Body of pancreas (tissue), 4 donors: ENCODE results near the gene USH2A. TPM values are rescaled to one million over a fixed set of nuclear protein-coding genes. Genes with fewer than 3 reads are reported as not detected.

ENCODE experiments used
- ATAC-seq: fragments of 150-250 bp; one replicate; pipeline ENCODE4 v1.9.1; 2016
- DNase-seq, 4 donors: peaks; one replicate each; pipeline ENCODE4 v3.0.0-alpha.2; 2019
- H3K27ac ChIP-seq, 4 donors: fragments of 200-600 bp; sonication (generic); 1 replicate in 3 of 4; 2 replicates in 1 of 4; pipeline versions ENCODE4 v1.5.1 to v1.6.1; 2016 to 2019; ENCODE audit warnings: mild to moderate bottlenecking in 1 of 4, mixed read lengths in 1 of 4, moderate library complexity in 1 of 4
- H3K27me3 ChIP-seq, 2 donors: fragments of 200-600 bp; sonication (generic); one replicate each; pipeline ENCODE4 v1.6.0; 2016; ENCODE audit warnings: mild to moderate bottlenecking in 1 of 2
- H3K36me3 ChIP-seq, 2 donors: fragments of 200-600 bp; sonication (generic); replicated peaks in 1 of 2; 2 replicates each; pipeline ENCODE4 v1.5.1; 2016; ENCODE audit warnings: low read depth in 2 of 2; ENCODE audit not compliant: insufficient read depth in 1 of 2
- H3K4me1 ChIP-seq: fragments of 200-600 bp; sonication (generic); one replicate; pipeline ENCODE4 v1.6.0; 2016
- H3K4me3 ChIP-seq, 2 donors: fragments of 200-600 bp; sonication (generic); 1 replicate in 1 of 2; 2 replicates in 1 of 2; pipeline ENCODE4 v1.5.1; 2016 to 2019
- H3K9me3 ChIP-seq, 3 donors: fragments of 200-600 bp; sonication (generic); 1 replicate in 2 of 3; 2 replicates in 1 of 3; pipeline ENCODE4 v1.5.1; 2016
- POLR2A ChIP-seq, 3 donors: fragments of 450-650 bp; IDR thresholded peaks; one replicate each; pipeline ENCODE4 v1.6.1; 2016; ENCODE audit warnings: antibody characterized with exemption in 3 of 3, mild to moderate bottlenecking in 2 of 3
- WGBS, 2 donors: methylation state at CpG; one replicate each; pipeline ENCODE4 v1.1.5; 2017; 5-methylcytosine and 5-hydroxymethylcytosine counted together
- intact Hi-C: fragments of 100-400 bp; cut with DNase I; formaldehyde crosslinking; loops from one replicate; pipeline ENCODE4 v1.15.1; 2023
- total RNA-seq, 2 donors: library from RNA; depleted of rRNA; stranded (reverse); fragments of >200 nt; gene quantifications; one replicate each; pipeline ENCODE4 v1.1.0, GENCODE V29; 2016
- TF ChIP-seq, protein P1 (sequence below), 7 experiments: fragments of 450-650 bp in 4 of 7; fragments of 200-600 bp in 3 of 7; sonication (generic) in 3 of 7; IDR thresholded peaks; one replicate each; pipeline ENCODE4 v1.5.1; 2016 to 2019; ENCODE audit warnings: antibody characterized with exemption in 7 of 7

USH2A gene
- total RNA-seq, 2 donors from 2014 or later = 0.26 to 0.33 TPM

DNA sequence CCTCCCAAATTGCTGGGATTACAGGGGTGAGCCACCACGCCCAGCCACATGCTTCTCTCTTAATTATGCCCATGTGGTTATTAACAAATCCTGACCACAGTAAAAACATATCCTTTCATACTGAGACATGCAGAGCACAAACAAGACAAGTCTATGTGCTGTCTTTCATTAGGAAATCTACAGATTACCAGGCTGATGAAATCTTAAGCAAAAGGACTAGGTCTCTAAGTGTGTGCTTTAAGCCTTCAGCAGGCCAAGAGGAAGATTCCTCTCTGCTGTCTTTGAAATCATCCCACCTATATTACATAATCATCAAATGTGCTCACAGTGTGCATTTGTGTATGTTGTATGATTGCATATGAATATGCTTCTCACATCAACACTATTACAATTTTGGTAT lies 436.8 kb downstream of the USH2A start:
- intact Hi-C loops = no loop called here
- Histone ChIP-seq H3K36me3 (no peaks in the 10 kb centered on the region), H3K27me3 (no peaks in the 10 kb centered on the region), H3K9me3 (no peaks in the 10 kb centered on the region), H3K27ac (no peak overlapping the region), H3K4me3 (no peak overlapping the region), H3K4me1 (no peaks in the 10 kb centered on the region)
- no peak for ATAC-seq
- TF ChIP-seq, protein P1, sequence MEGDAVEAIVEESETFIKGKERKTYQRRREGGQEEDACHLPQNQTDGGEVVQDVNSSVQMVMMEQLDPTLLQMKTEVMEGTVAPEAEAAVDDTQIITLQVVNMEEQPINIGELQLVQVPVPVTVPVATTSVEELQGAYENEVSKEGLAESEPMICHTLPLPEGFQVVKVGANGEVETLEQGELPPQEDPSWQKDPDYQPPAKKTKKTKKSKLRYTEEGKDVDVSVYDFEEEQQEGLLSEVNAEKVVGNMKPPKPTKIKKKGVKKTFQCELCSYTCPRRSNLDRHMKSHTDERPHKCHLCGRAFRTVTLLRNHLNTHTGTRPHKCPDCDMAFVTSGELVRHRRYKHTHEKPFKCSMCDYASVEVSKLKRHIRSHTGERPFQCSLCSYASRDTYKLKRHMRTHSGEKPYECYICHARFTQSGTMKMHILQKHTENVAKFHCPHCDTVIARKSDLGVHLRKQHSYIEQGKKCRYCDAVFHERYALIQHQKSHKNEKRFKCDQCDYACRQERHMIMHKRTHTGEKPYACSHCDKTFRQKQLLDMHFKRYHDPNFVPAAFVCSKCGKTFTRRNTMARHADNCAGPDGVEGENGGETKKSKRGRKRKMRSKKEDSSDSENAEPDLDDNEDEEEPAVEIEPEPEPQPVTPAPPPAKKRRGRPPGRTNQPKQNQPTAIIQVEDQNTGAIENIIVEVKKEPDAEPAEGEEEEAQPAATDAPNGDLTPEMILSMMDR (IDR thresholded peaks at IDR 0.05) = no peak
- no peak for DNase-seq
- WGBS, 2 donors = 60 to 67% methylated on average over 1 of the region's 1 CpG

DNA sequence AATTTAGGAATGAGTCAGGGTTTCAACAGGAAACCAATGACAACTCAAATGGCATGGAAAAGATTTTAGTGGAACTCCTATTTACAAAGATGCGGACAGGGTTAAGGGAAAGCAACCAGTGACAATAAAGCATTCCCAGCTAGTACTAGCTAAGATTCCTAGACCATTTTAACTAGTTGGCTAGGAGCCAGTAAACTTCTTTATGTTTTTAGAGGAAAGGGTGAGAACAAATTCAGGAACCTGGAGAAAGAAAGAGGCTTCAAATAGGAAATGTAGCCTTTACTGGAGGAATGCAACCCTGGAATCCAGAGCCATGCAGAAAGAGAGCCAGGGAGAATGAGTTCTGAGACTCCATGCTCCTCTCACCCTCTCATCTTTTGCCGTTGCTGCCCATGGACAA lies 439.6 kb downstream of the USH2A start:
- no peak overlapping the region for H3K27ac ChIP-seq
- no peaks in the 10 kb centered on the region for H3K4me1 ChIP-seq
- no peaks in the 10 kb centered on the region for H3K36me3 ChIP-seq
- intact Hi-C loops = no loop called here
- 53 to 66% methylated on average over 2 of the region's 2 CpGs for WGBS, 2 donors
- ATAC-seq = no peak
- H3K27me3 ChIP-seq = no peaks in the 10 kb centered on the region
- no peak overlapping the region for H3K4me3 ChIP-seq
- H3K9me3 ChIP-seq = no peaks in the 10 kb centered on the region
- no peak for DNase-seq
- TF ChIP-seq, protein P1 (IDR thresholded peaks at IDR 0.05) = no peak
- TF ChIP-seq POLR2A (IDR thresholded peaks at IDR 0.05) = no peak

DNA sequence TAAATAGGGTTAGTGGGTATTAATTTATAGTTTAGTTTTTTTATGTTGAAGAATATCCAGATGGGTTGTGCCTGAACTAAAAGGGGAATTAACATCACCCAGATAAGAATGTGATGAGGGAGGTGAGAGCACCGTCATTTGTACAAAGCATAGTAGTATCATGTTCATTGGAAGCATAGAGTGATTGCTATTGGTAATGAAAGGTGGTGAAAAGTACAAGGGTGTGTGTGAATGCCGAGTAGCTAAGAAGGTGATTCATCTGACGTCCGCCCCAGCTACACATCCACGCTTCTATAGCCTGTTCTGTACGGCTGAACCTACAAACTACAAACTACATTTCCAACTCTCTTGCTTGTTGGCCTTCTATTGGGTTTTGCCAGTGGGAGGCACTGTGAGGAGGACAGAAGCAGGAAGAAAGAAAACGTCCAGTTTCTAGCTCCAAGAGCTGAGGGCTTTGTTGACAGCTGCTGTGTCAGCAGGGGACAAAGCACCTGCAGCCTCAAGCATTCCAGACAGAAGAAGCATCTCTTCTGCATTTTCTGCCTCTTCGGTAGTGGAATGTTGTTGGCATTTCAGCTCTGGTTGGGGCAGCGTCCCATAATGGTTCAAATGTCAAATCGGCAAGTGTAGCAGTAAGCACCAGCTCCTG lies 451.3 kb downstream of the USH2A start:
- no peak overlapping the region for H3K27ac ChIP-seq
- no peaks in the 10 kb centered on the region for H3K36me3 ChIP-seq
- intact Hi-C loops = no loop called here
- no peaks in the 10 kb centered on the region for H3K27me3 ChIP-seq
- ATAC-seq = no peak
- WGBS, 2 donors = 52 to 56% methylated on average over 10 of the region's 10 CpGs
- TF ChIP-seq POLR2A (IDR thresholded peaks at IDR 0.05) = no peak
- TF ChIP-seq, protein P1 (IDR thresholded peaks at IDR 0.05) = no peak
- no peaks in the 10 kb centered on the region for H3K9me3 ChIP-seq
- no peaks in the 10 kb centered on the region for H3K4me1 ChIP-seq
- no peak overlapping the region for H3K4me3 ChIP-seq
- no peak for DNase-seq

DNA sequence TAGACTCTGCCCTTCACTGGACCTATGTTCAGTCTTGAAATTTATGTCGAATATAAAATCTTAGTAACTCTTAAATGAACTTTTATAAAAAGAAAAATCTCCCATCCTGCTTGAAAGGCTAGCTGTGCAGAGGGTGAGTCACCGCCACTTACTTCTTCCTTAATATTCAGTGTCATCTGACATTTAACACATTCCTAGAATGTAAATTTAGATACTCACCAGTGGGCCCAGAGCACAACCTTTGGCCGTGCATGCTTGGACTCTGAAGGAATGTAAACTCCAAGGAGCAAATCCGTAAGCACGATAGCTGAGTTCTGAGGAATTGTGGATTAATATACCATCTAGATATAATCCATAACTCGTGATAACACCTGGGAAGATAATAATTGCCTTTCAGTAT lies 452.8 kb downstream of the USH2A start:
- ATAC-seq (no peak), DNase-seq (no peak)
- intact Hi-C loops = no loop called here
- no peak overlapping the region for H3K27ac ChIP-seq
- 32 to 51% methylated on average over 6 of the region's 6 CpGs for WGBS, 2 donors
- no peaks in the 10 kb centered on the region for H3K36me3 ChIP-seq
- H3K4me1 ChIP-seq = no peaks in the 10 kb centered on the region
- TF ChIP-seq, protein P1 (IDR thresholded peaks at IDR 0.05) = no peak
- TF ChIP-seq POLR2A (IDR thresholded peaks at IDR 0.05) = no peak
- H3K9me3 ChIP-seq = no peaks in the 10 kb centered on the region
- no peaks in the 10 kb centered on the region for H3K27me3 ChIP-seq
- H3K4me3 ChIP-seq = no peak overlapping the region

DNA sequence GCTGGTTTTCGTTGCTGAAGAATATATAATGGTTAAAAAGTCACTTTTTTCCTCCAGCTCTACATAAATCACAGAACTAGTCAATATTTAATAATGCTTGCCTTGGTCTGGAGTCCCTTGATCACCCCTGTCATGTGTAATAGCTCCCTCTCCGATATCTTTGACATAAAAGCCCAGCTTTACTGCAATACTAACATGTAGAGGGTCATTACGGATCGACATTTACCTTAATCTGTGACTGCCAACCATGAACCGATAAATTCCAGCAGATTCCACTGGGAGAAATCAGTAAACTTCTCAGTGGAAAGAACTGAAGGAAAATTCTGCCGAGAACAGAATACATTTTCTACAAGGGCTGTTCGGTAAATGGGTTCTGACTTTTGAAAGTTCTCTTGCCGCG lies 459.6 kb downstream of the USH2A start:
- Histone ChIP-seq H3K27me3 (no peaks in the 10 kb centered on the region), H3K36me3 (no peaks in the 10 kb centered on the region), H3K4me1 (no peaks in the 10 kb centered on the region), H3K27ac (no peak overlapping the region), H3K4me3 (no peak overlapping the region), H3K9me3 (no peaks in the 10 kb centered on the region)
- WGBS, 2 donors = 62 to 65% methylated on average over 9 of the region's 9 CpGs
- TF ChIP-seq POLR2A (IDR thresholded peaks at IDR 0.05) = no peak
- TF ChIP-seq, protein P1 (IDR thresholded peaks at IDR 0.05) = no peak
- ATAC-seq = no peak
- intact Hi-C loops = no loop called here
- DNase-seq = no peak
